ENCODE results near the gene LDLRAD3. TPM values are rescaled to one million over a fixed set of nuclear protein-coding genes. Genes with fewer than 3 reads are reported as not detected.

The LDLRAD3 gene
- total RNA-seq, 3 donors from 2014 or later (not counting 1 experiment from before 2014, with no cell fraction given) = 1.0 to 1.5 (median 1.2) TPM

GRCh38 chr11:35968386-35969088 is 24.7 kb downstream of the LDLRAD3 start:
- no peak overlapping the region for H3K4me3 ChIP-seq (ENCODE audit: low read length)
- intact Hi-C loops (cut with micrococcal nuclease) = no loop called here
- H3K4me1 ChIP-seq (ENCODE audit: control insufficient read depth, insufficient read depth, low read length) = no peaks in the 10 kb centered on the region
- no peak for TF ChIP-seq CTCF (IDR thresholded peaks at IDR 0.05)
- Mint-ChIP-seq H3K36me3 (no peaks in the 10 kb centered on the region), H3K4me3 (no peak overlapping the region), H3K27me3 (ENCODE audit: low read depth in 2 of 2) (peaks cover 6 to 7% of the 10 kb centered on the region in 2 donors), H3K4me1 (no peaks in the 10 kb centered on the region), H3K9me3 (no peaks in the 10 kb centered on the region), H3K27ac (no peak overlapping the region)
- ATAC-seq (no peak), DNase-seq (no peak)
- no peaks in the 10 kb centered on the region for H3K27me3 ChIP-seq (ENCODE audit: control insufficient read depth, insufficient read depth, low read length)
- 89% methylated on average over 10 of the region's 10 CpGs for WGBS (ENCODE audit: insufficient coverage)
- H3K27ac ChIP-seq (ENCODE audit: low read length) = no peak overlapping the region
- H3K9me3 ChIP-seq (ENCODE audit: control insufficient read depth, insufficient read depth, low read length) = no peaks in the 10 kb centered on the region
- H3K36me3 ChIP-seq (ENCODE audit: control insufficient read depth, insufficient read depth, low read length) = no peaks in the 10 kb centered on the region

- WGBS (ENCODE audit: insufficient coverage) = 58% methylated on average over 10 of the region's 10 CpGs
- H3K4me1 ChIP-seq (ENCODE audit: control insufficient read depth, insufficient read depth, low read length) = no peaks in the 10 kb centered on the region
- peaks cover 3 to 16% of the 10 kb centered on the region in 2 donors for H3K27me3 Mint-ChIP-seq (ENCODE audit: low read depth in 2 of 2)
- TF ChIP-seq CTCF (IDR thresholded peaks at IDR 0.05) = no peak
- no peaks in the 10 kb centered on the region for H3K4me1 Mint-ChIP-seq
- no peak overlapping the region for H3K27ac Mint-ChIP-seq
- H3K27ac ChIP-seq (ENCODE audit: low read length) = no peak overlapping the region
- no peaks in the 10 kb centered on the region for H3K36me3 ChIP-seq (ENCODE audit: control insufficient read depth, insufficient read depth, low read length)
- DNase-seq (no peak), ATAC-seq (no peak)
- no peaks in the 10 kb centered on the region for H3K9me3 Mint-ChIP-seq
- no peak overlapping the region for H3K4me3 ChIP-seq (ENCODE audit: low read length)
- H3K36me3 Mint-ChIP-seq = no peaks in the 10 kb centered on the region
- H3K4me3 Mint-ChIP-seq = no peak overlapping the region
- no peaks in the 10 kb centered on the region for H3K27me3 ChIP-seq (ENCODE audit: control insufficient read depth, insufficient read depth, low read length)
- intact Hi-C loops (cut with micrococcal nuclease) = no loop called here
- no peaks in the 10 kb centered on the region for H3K9me3 ChIP-seq (ENCODE audit: control insufficient read depth, insufficient read depth, low read length)
Measured at GRCh38 chr11:35969089-35970042, 25.5 kb downstream of the LDLRAD3 start.

- DNase-seq (no peak), ATAC-seq (no peak)
- H3K27me3 Mint-ChIP-seq (ENCODE audit: low read depth in 2 of 2) = peaks cover 3 to 17% of the 10 kb centered on the region in 2 donors
- Histone ChIP-seq H3K27ac (ENCODE audit: low read length) (no peak overlapping the region), H3K9me3 (ENCODE audit: control insufficient read depth, insufficient read depth, low read length) (no peaks in the 10 kb centered on the region), H3K27me3 (ENCODE audit: control insufficient read depth, insufficient read depth, low read length) (no peaks in the 10 kb centered on the region), H3K36me3 (ENCODE audit: control insufficient read depth, insufficient read depth, low read length) (no peaks in the 10 kb centered on the region), H3K4me3 (ENCODE audit: low read length) (no peak overlapping the region), H3K4me1 (ENCODE audit: control insufficient read depth, insufficient read depth, low read length) (no peaks in the 10 kb centered on the region)
- no peak overlapping the region for H3K4me3 Mint-ChIP-seq
- H3K27ac Mint-ChIP-seq = no peak overlapping the region
- no peaks in the 10 kb centered on the region for H3K4me1 Mint-ChIP-seq
- H3K36me3 Mint-ChIP-seq = no peaks in the 10 kb centered on the region
- WGBS (ENCODE audit: insufficient coverage) = 89% methylated on average over 2 of the region's 3 CpGs
- intact Hi-C loops (cut with micrococcal nuclease) = no loop called here
- no peaks in the 10 kb centered on the region for H3K9me3 Mint-ChIP-seq
- TF ChIP-seq CTCF (IDR thresholded peaks at IDR 0.05) = no peak
Measured at GRCh38 chr11:35970445-35970844, 26.6 kb downstream of the LDLRAD3 start.

Measured in natural killer cell (primary cell).